HG03060 (cell line): ENCODE measurements around the gene XRN2.
"Not testable (repeated sequence)": the region's sequence is repeated elsewhere in the genome, so short reads cannot be mapped to it uniquely, and the experiment has no call there.

ENCODE experiments used
- ATAC-seq: cut with Tn5 transposase; IDR thresholded peaks from one replicate; pipeline ENCODE4 v1.9.1; 2021; ENCODE audit warnings: low read depth, moderate number of reproducible peaks; ENCODE audit not compliant: unreplicated experiment

XRN2 gene

GRCh38 chr20:21386111-21386510, 83.0 kb downstream of the XRN2 start:
- ATAC-seq = no peak

GRCh38 chr20:21387528-21387927, 84.4 kb downstream of the XRN2 start:
- ATAC-seq = no peak

- ATAC-seq = no peak
These were observed 85.4 kb downstream of the XRN2 start for GRCh38 chr20:21388566-21388965.

- ATAC-seq = no peak
These were observed 86.2 kb downstream of the XRN2 start for GRCh38 chr20:21389368-21389767.

GRCh38 chr20:21390768-21391167, 87.6 kb downstream of the XRN2 start:
- no peak for ATAC-seq

GRCh38 chr20:21391185-21391971, 88.2 kb downstream of the XRN2 start:
- ATAC-seq = no peak

- no peak for ATAC-seq
These were observed 88.8 kb downstream of the XRN2 start for GRCh38 chr20:21391972-21392352.

- no peak for ATAC-seq
These were observed 90.0 kb downstream of the XRN2 start for GRCh38 chr20:21393166-21393565.

GRCh38 chr20:21393816-21394519, 90.8 kb downstream of the XRN2 start:
- ATAC-seq = no peak

- ATAC-seq = no peak
These were observed 91.4 kb downstream of the XRN2 start for GRCh38 chr20:21394551-21394950.

GRCh38 chr20:21395051-21395665, 92.0 kb downstream of the XRN2 start:
- ATAC-seq = no peak

GRCh38 chr20:21395666-21396598, 92.8 kb downstream of the XRN2 start:
- ATAC-seq = no peak

GRCh38 chr20:21396599-21397340, 93.6 kb downstream of the XRN2 start:
- no peak for ATAC-seq

- ATAC-seq = no peak
These were observed 94.4 kb downstream of the XRN2 start, which contains the start of gene NKX2-4 for GRCh38 chr20:21397341-21398108. TSS of gene NKX2-4 (minus strand) at chr20:21397526. CDS start at chr20:21397399, 127 bp downstream.

- no peak for ATAC-seq
These were observed 95.2 kb downstream of the XRN2 start for GRCh38 chr20:21398109-21399004.

- ATAC-seq = no peak
These were observed 95.9 kb downstream of the XRN2 start for GRCh38 chr20:21399005-21399475.

GRCh38 chr20:21411725-21412124, 108.6 kb downstream of the XRN2 start:
- ATAC-seq = no peak

- ATAC-seq = not testable (repeated sequence)
These were observed 110.9 kb downstream of the XRN2 start for GRCh38 chr20:21413996-21414395.
